GM12878 (cell line): Measurements from ENCODE around the gene JAG1. TPM values are rescaled to one million over a fixed set of nuclear protein-coding genes. Genes with fewer than 3 reads are reported as not detected.

Experiments used
- ATF2 ChIP-seq: IDR thresholded peaks from 2 replicates; pipeline ENCODE4 v1.6.1; 2012; ENCODE audit warnings: low read length, inconsistent platforms
- CHD4 ChIP-seq: fragments of 200-600 bp; sonication (generic); IDR thresholded peaks from 2 replicates; pipeline ENCODE4 v1.6.1; 2016; ENCODE audit warnings: mild to moderate bottlenecking
- E2F8 ChIP-seq: fragments of 450-650 bp; IDR thresholded peaks from 2 replicates; pipeline ENCODE4 v1.6.1; 2018; ENCODE audit warnings: mild to moderate bottlenecking, low read depth, moderate library complexity; ENCODE audit not compliant: partially characterized antibody
- HDAC6 ChIP-seq: fragments of 200-600 bp; sonication (generic); IDR thresholded peaks from one replicate; pipeline ENCODE4 v1.8.0; 2017; ENCODE audit warnings: antibody characterized with exemption; ENCODE audit not compliant: unreplicated experiment
- IRF4 ChIP-seq: IDR thresholded peaks from 2 replicates; pipeline ENCODE4 v1.6.1; 2011; ENCODE audit warnings: low read depth, low read length
- MAX ChIP-seq: IDR thresholded peaks from 2 replicates; pipeline ENCODE4 v1.6.1; 2012; ENCODE audit warnings: low read depth, low read length, improper control_type of control experiment
- PAX5 ChIP-seq: IDR thresholded peaks from 2 replicates; pipeline ENCODE4 v1.6.1; 2011; ENCODE audit warnings: low read depth, low read length, borderline replicate concordance
- PBX3 ChIP-seq: IDR thresholded peaks from 2 replicates; pipeline ENCODE4 v1.6.1; 2011; ENCODE audit warnings: mild to moderate bottlenecking, low read depth, low read length, moderate library complexity; ENCODE audit not compliant: insufficient replicate concordance
- PRDM15 ChIP-seq: fragments of 450-650 bp; formaldehyde crosslinking; IDR thresholded peaks from 2 replicates; pipeline ENCODE4 v1.4.0; 2020; ENCODE audit warnings: mild to moderate bottlenecking, moderate library complexity
- RCOR1 ChIP-seq: conservative IDR thresholded peaks from 2 replicates; pipeline ENCODE4 v1.6.1; 2012; ENCODE audit warnings: low read depth, low read length, improper control_type of control experiment
- SP1 ChIP-seq: IDR thresholded peaks from one replicate; pipeline ENCODE4 v1.6.1; 2011; ENCODE audit warnings: low read depth, low read length
- SRF ChIP-seq, 2 experiments: IDR thresholded peaks; 2 replicates each; pipeline ENCODE4 v1.6.1; 2011; ENCODE audit warnings: low read depth in 2 of 2, low read length in 2 of 2, mild to moderate bottlenecking in 1 of 2, moderate library complexity in 1 of 2
- TARDBP ChIP-seq: IDR thresholded peaks from 2 replicates; pipeline ENCODE4 v1.6.1; 2016; ENCODE audit warnings: borderline replicate concordance
- ZBTB11 ChIP-seq: fragments of 450-650 bp; formaldehyde crosslinking; IDR thresholded peaks from 2 replicates; pipeline ENCODE4 v1.5.0; 2022; ENCODE audit warnings: mild to moderate bottlenecking, missing genetic modification characterization
- polyA plus RNA-seq, 11 experiments: library from polyadenylated mRNA; depleted of rRNA in 4 of 11; unstranded in 6 of 11; stranded (reverse) in 5 of 11; fragments of >200 nt; fragmentation: Nextera tagmentation in 4 of 11; fragmentation: Illumina TruSeq in 1 of 11; extraction: Ambion mirVana in 4 of 11; extraction: Trizol in 1 of 11; gene quantifications; 1 replicate in 1 of 11; 2 replicates in 10 of 11; pipeline versions ENCODE4 v1.2.1 to v1.2.3, GENCODE V29; 2011 to 2016; ENCODE audit warnings: inconsistent platforms in 2 of 11, missing spikeins in 2 of 11, low read depth in 1 of 11
- total RNA-seq, 4 experiments: library from RNA; depleted of rRNA in 3 of 4; stranded (reverse); fragments of >200 nt in 3 of 4; fragmentation: Illumina TruSeq in 1 of 4; extraction: Trizol in 1 of 4; gene quantifications; 2 replicates each; pipeline versions ENCODE4 v1.2.1 to v1.2.3, GENCODE V29; 2013 to 2021

The JAG1 gene
- total and polyA plus RNA-seq, 10 of the 15 experiments (the other 5 are each of a cell fraction or from before 2014, with no cell fraction given), result 0.66 to 6.9 (median 1.8) TPM

- TF ChIP-seq ZBTB11 (CRISPR knock-in tag), result no peak
- peak in 1 of 2 experiments; percentile 47; a peak in 1 of 4 replicates for TF ChIP-seq SRF (IDR thresholded peaks at IDR 0.05; ENCODE audit: low read depth in 2 of 2, low read length in 2 of 2)
- TF ChIP-seq ATF2, result peak; percentile 56; the same call in 1 of the 2 replicates
- no peak for TF ChIP-seq HDAC6
- no peak for TF ChIP-seq E2F8
- TF ChIP-seq PBX3, result no peak
- TF ChIP-seq PAX5, result peak; percentile 96
- TF ChIP-seq SP1, result peak; percentile 47
- no peak for TF ChIP-seq PRDM15 (CRISPR knock-in tag)
- TF ChIP-seq TARDBP, result no peak
- no peak for TF ChIP-seq RCOR1
- no peak for TF ChIP-seq MAX
- TF ChIP-seq IRF4, result no peak; the same call in 1 of the 2 replicates
- no peak for TF ChIP-seq CHD4
These were observed 3.1 kb downstream of the JAG1 start (continued) for GRCh38 chr20:10670501-10671220.
